Transverse colon (tissue), 4 donors: Measurements from ENCODE around the gene FCMR. TPM values are rescaled to one million over a fixed set of nuclear protein-coding genes. Genes with fewer than 3 reads are reported as not detected.

Experiments
- DNase-seq: peaks from one replicate; pipeline ENCODE4 v3.0.0-alpha.2; 2019
- H3K27ac ChIP-seq, 4 donors: fragments of 200-600 bp; sonication (generic); 2 replicates each; pipeline ENCODE4 v1.5.1; 2016 to 2018; ENCODE audit warnings: inconsistent platforms in 4 of 4
- H3K27me3 ChIP-seq: fragments of 200-600 bp; sonication (generic); 2 replicates; pipeline ENCODE4 v1.5.1; 2017; ENCODE audit warnings: inconsistent platforms
- H3K36me3 ChIP-seq, 4 donors: fragments of 200-600 bp; sonication (generic); 2 replicates each; pipeline ENCODE4 v1.5.1; 2017 to 2019; ENCODE audit warnings: inconsistent platforms in 4 of 4
- H3K4me1 ChIP-seq, 4 donors: fragments of 200-600 bp; sonication (generic); 2 replicates each; pipeline ENCODE4 v1.5.1; 2017 to 2020; ENCODE audit warnings: inconsistent platforms in 4 of 4
- H3K4me3 ChIP-seq, 4 donors: fragments of 200-600 bp; sonication (generic); 1 replicate in 1 of 4; 2 replicates in 3 of 4; pipeline versions ENCODE4 v1.5.1 to v1.6.1; 2017 to 2019; ENCODE audit warnings: inconsistent platforms in 4 of 4
- H3K9me3 ChIP-seq, 2 donors: fragments of 200-600 bp; sonication (generic); 2 replicates each; pipeline ENCODE4 v1.5.1; 2017 to 2019; ENCODE audit warnings: inconsistent platforms in 2 of 2
- CTCF ChIP-seq, 5 experiments: fragments of 200-600 bp in 3 of 5; fragments of 450-650 bp in 2 of 5; sonication (generic) in 3 of 5; IDR thresholded peaks; 1 replicate in 2 of 5; 2 replicates in 3 of 5; pipeline ENCODE4 v1.5.1; 2016 to 2017; ENCODE audit warnings: antibody characterized with exemption in 5 of 5, inconsistent platforms in 3 of 5, mild to moderate bottlenecking in 2 of 5, moderate library complexity in 1 of 5
- EP300 ChIP-seq: sonication (generic); formaldehyde crosslinking; IDR thresholded peaks from one replicate; pipeline ENCODE4 v1.6.1; 2017; ENCODE audit warnings: antibody characterized with exemption, low read depth
- POLR2A ChIP-seq: fragments of 450-650 bp; IDR thresholded peaks from one replicate; pipeline ENCODE4 v1.6.1; 2016; ENCODE audit warnings: antibody characterized with exemption, mild to moderate bottlenecking, moderate library complexity
- POLR2AphosphoS5 ChIP-seq, 3 donors: sonication (generic); formaldehyde crosslinking; IDR thresholded peaks; one replicate each; pipeline ENCODE4 v1.6.1; 2016; ENCODE audit warnings: antibody characterized with exemption in 3 of 3
- WGBS, 2 donors: methylation state at CpG; one replicate each; pipeline ENCODE4 v1.1.5; 2018; ENCODE audit warnings: low coverage in 1 of 2; 5-methylcytosine and 5-hydroxymethylcytosine counted together
- in situ Hi-C, 4 donors: fragments of 200-750 bp; cut with MboI; loops; one replicate each; pipeline versions ENCODE4 v1.15.0 to v1.15.1; 2017; ENCODE audit warnings: low sequenced_read_pairs in 3 of 4, low pct_ligation_motif_present in 1 of 4, low pct_unique_long_range_greater_than_20kb in 1 of 4
- intact Hi-C: fragments of 100-400 bp; cut with DNase I; formaldehyde crosslinking; loops from one replicate; pipeline ENCODE4 v1.15.1; 2023; ENCODE audit warnings: low total_unique reads
- total RNA-seq, 4 donors: library from RNA; depleted of rRNA; stranded (reverse); fragments of >200 nt; gene quantifications; one replicate each; pipeline ENCODE4 v1.1.0, GENCODE V29; 2016

The FCMR gene
- total RNA-seq, 4 donors from 2014 or later, result 1.00 to 51.6 (median 15.9) TPM

GRCh38 chr1:206901944-206902343 lies 19.8 kb downstream of the FCMR start:
- Histone ChIP-seq H3K27me3 (peaks cover 5% of the 10 kb centered on the region), H3K4me1 (no peaks in the 10 kb centered on the region), H3K36me3 (no peaks in the 10 kb centered on the region), H3K27ac (no peak overlapping the region), H3K9me3 (no peaks in the 10 kb centered on the region), H3K4me3 (no peak overlapping the region)
- in situ Hi-C loops (loop anchor here in 2 of 4 donors (25.0 kb wide), 2 partner anchors 165 to 265 kb away; partner anchors contain the start of gene DYRK3 (in 1 of the 2)), intact Hi-C loops (no loop called here)
- 88 to 93% methylated on average over 3 to 6 of the region's 6 CpGs for WGBS, 2 donors
- TF ChIP-seq EP300 (no peak), POLR2A (no peak), CTCF (IDR thresholded peaks at IDR 0.05) (no peak), POLR2AphosphoS5 (IDR thresholded peaks at IDR 0.05) (no peak)
- no peak for DNase-seq

GRCh38 chr1:206900149-206900548 lies 21.6 kb downstream of the FCMR start:
- H3K36me3 ChIP-seq, result no peaks in the 10 kb centered on the region
- intact Hi-C loops (no loop called here), in situ Hi-C loops (loop anchor here in 2 of 4 donors (25.0 kb wide), 2 partner anchors 163 to 263 kb away; partner anchors contain the start of gene DYRK3 (in 1 of the 2))
- no peak for DNase-seq
- H3K4me3 ChIP-seq, result no peak overlapping the region
- TF ChIP-seq POLR2A (no peak), POLR2AphosphoS5 (IDR thresholded peaks at IDR 0.05) (no peak), EP300 (no peak), CTCF (IDR thresholded peaks at IDR 0.05) (no peak)
- no peaks in the 10 kb centered on the region for H3K9me3 ChIP-seq
- peaks cover 5% of the 10 kb centered on the region for H3K27me3 ChIP-seq
- peaks cover 0 to 7% (median 0%) of the 10 kb centered on the region in 4 donors for H3K4me1 ChIP-seq
- WGBS, 2 donors, result 91% methylated on average over 7 of the region's 7 CpGs; no CpG with 5 or more reads in 1 of the 2 donors
- H3K27ac ChIP-seq, result no peak overlapping the region

DNA sequence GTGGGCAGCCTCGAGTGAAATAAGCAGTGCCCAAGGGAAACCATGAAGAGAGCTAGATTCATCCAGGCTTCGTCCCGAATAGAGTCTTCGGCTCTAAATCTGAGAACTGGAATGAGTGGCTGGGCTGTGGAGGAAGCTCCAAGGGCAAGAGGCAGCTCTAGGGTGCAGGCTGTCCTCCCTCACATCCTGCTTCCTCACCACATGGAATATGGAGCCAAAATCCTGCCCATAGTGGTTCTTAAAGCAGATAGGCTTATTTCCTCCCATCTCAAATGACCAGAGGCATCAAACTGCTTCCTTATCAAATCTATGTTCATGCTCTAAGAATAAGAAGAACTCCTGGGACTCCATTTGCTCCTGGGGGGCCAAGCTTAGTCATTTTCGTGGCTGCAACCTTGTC lies 22.0 kb downstream of the FCMR start:
- Histone ChIP-seq H3K9me3 (no peaks in the 10 kb centered on the region), H3K4me1 (peaks cover 0 to 7% (median 0%) of the 10 kb centered on the region in 4 donors), H3K27me3 (peaks cover 5% of the 10 kb centered on the region), H3K36me3 (no peaks in the 10 kb centered on the region), H3K27ac (no peak overlapping the region), H3K4me3 (no peak overlapping the region)
- intact Hi-C loops (no loop called here), in situ Hi-C loops (loop anchor here in 2 of 4 donors (25.0 kb wide), 2 partner anchors 162 to 262 kb away; partner anchors contain the start of gene DYRK3 (in 1 of the 2))
- no peak for DNase-seq
- WGBS, 2 donors, result 66 to 85% methylated on average over 4 to 5 of the region's 5 CpGs
- TF ChIP-seq POLR2A, result no peak
- TF ChIP-seq POLR2AphosphoS5 (IDR thresholded peaks at IDR 0.05), result no peak
- TF ChIP-seq EP300, result no peak
- no peak for TF ChIP-seq CTCF (IDR thresholded peaks at IDR 0.05)

DNA sequence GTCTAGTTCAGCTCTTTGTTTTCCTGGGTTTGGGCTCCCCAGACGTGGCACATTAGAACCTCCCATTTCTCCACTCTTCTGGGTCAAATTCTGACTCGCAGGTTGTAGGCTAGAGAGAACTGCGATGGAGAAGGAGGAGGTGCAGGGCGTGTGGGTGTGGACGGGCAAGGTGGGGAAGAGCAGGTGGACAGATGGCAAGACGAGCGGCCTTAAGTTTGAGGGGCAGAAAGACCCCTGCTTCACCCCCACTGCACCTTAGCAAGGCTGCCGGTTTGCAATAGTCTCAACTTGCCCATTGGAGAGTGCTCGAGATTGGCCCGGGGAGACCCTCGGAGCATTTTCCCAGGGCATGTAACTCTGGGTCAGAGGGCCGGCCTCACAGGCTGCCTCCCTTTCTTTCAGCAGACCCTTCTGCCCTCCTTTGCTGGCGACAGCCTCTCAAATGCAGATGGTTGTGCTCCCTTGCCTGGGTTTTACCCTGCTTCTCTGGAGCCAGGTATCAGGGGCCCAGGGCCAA lies 22.8 kb downstream of the FCMR start:
- TF ChIP-seq POLR2AphosphoS5 (IDR thresholded peaks at IDR 0.05) (no peak), POLR2A (no peak), CTCF (IDR thresholded peaks at IDR 0.05) (no peak), EP300 (no peak)
- intact Hi-C loops (no loop called here), in situ Hi-C loops (no loop called here)
- no peak for DNase-seq
- Histone ChIP-seq H3K4me3 (no peak overlapping the region), H3K27me3 (peaks cover 5% of the 10 kb centered on the region), H3K4me1 (peaks cover 0 to 7% (median 0%) of the 10 kb centered on the region in 4 donors), H3K27ac (no peak overlapping the region), H3K9me3 (no peaks in the 10 kb centered on the region), H3K36me3 (no peaks in the 10 kb centered on the region)
- WGBS, 2 donors, result 86% methylated on average over 13 of the region's 13 CpGs; no CpG with 5 or more reads in 1 of the 2 donors
